ENCODE results near the gene KSR2. TPM values are rescaled to one million over a fixed set of nuclear protein-coding genes. Genes with fewer than 3 reads are reported as not detected.

Gene KSR2
- total RNA-seq, 2 donors from 2014 or later, result 1.2 to 1.3 TPM

GRCh38 chr12:117685110-117685926, 283.5 kb downstream of the KSR2 start:
- peak; percentile 80 for DNase-seq
- Histone ChIP-seq H3K9ac (ENCODE audit: low read depth in 2 of 2, low read length in 2 of 2) (no peak overlapping the region), H3K27me3 (no peaks in the 10 kb centered on the region), H3K36me3 (no peaks in the 10 kb centered on the region), H3K4me1 (no peaks in the 10 kb centered on the region), H3K4me3 (no peak overlapping the region), H3K9me3 (no peaks in the 10 kb centered on the region), H3K27ac (no peak overlapping the region)
- intact Hi-C loops (cut with DNase I), result no loop called here
- TF ChIP-seq, protein P1, sequence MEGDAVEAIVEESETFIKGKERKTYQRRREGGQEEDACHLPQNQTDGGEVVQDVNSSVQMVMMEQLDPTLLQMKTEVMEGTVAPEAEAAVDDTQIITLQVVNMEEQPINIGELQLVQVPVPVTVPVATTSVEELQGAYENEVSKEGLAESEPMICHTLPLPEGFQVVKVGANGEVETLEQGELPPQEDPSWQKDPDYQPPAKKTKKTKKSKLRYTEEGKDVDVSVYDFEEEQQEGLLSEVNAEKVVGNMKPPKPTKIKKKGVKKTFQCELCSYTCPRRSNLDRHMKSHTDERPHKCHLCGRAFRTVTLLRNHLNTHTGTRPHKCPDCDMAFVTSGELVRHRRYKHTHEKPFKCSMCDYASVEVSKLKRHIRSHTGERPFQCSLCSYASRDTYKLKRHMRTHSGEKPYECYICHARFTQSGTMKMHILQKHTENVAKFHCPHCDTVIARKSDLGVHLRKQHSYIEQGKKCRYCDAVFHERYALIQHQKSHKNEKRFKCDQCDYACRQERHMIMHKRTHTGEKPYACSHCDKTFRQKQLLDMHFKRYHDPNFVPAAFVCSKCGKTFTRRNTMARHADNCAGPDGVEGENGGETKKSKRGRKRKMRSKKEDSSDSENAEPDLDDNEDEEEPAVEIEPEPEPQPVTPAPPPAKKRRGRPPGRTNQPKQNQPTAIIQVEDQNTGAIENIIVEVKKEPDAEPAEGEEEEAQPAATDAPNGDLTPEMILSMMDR (IDR thresholded peaks at IDR 0.05), result no peak

DNA sequence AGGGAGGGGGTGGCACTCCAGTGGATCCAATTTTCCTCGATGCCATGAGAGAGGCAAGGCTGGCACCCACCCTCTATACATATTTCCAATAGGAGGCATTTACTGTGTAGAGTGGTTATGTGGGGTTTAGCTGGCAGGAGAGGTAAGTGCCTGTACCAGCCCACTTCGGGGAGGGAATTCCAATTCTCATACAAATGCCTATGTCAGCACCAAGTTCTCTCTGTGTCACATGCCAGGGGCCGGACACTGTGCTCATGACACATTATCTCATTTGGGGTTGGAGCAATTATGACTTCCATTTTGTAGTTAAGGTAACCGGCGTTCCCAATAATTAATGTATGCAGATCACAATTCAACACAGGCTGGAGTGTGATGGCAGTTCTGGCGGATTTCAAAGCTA, 284.3 kb downstream of the KSR2 start:
- Histone ChIP-seq H3K4me1 (no peaks in the 10 kb centered on the region), H3K27ac (no peak overlapping the region), H3K9ac (ENCODE audit: low read depth in 2 of 2, low read length in 2 of 2) (no peak overlapping the region), H3K36me3 (no peaks in the 10 kb centered on the region), H3K27me3 (no peaks in the 10 kb centered on the region), H3K9me3 (no peaks in the 10 kb centered on the region), H3K4me3 (no peak overlapping the region)
- DNase-seq, result no peak
- intact Hi-C loops (cut with DNase I), result no loop called here
- TF ChIP-seq, protein P1 (IDR thresholded peaks at IDR 0.05), result no peak

DNA sequence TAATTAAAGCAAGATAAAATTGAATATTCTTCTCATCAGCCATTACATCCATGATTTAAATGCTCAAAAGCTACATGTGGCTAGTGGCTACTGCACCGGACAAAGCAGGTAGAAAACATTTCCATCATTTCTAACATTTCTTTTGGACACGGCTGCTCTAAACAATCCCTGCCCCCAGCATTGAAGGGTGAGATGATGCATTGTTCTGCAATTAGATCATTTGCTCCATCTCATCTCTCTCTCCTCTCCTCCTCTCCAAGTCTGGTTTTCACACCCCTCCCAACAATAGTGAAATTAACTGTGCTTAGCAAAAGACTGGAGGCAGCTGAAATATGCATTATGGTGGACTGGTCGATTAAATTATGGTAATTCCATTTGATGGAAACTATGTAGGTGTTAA, 288.5 kb downstream of the KSR2 start:
- no peaks in the 10 kb centered on the region for H3K27me3 ChIP-seq
- no peaks in the 10 kb centered on the region for H3K36me3 ChIP-seq
- no peak overlapping the region for H3K4me3 ChIP-seq
- H3K27ac ChIP-seq, result no peak overlapping the region
- H3K4me1 ChIP-seq, result no peaks in the 10 kb centered on the region
- H3K9me3 ChIP-seq, result no peaks in the 10 kb centered on the region
- TF ChIP-seq, protein P1 (IDR thresholded peaks at IDR 0.05), result no peak
- intact Hi-C loops (cut with DNase I), result no loop called here
- H3K9ac ChIP-seq (ENCODE audit: low read depth in 2 of 2, low read length in 2 of 2), result no peak overlapping the region
- no peak for DNase-seq

DNA sequence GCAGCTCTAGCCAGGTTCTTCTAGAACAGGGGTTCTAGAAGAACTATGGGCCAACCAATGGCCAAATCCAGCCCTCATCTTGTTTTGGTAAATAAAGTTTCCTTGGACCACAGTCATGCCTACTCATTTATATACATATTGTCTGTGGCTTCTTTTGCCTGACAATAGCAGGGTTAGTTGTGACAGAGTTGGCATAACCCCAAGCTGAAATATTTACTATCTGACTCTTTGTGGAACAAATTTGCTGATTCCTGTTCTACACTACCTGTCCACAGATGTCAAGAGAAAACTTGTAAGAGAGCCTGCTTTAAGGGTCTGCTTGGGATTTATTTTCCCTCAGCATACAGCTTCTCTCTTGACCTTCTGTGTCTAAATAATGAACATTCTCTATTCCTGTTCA, 289.0 kb downstream of the KSR2 start:
- intact Hi-C loops (cut with DNase I), result no loop called here
- DNase-seq, result no peak

DNA sequence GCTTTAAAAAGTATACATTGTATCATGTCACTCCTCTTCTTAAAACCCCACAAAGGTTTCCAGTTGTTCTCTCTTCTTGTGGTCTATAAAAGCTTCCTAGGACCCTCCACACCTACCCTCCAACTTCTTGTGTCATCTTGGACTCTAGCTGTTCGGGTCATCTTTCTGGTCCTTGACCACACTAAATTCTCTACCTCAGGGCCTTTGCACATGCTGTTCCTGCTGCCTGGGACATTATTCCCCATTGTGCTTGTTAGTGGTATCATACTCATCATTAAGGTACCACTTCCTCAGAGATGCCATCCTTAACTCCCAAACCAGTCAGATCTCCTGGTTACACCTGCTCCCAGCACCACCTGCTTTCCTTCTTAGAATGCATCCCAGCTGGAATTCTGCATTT, 294.0 kb downstream of the KSR2 start:
- H3K4me1 ChIP-seq, result no peaks in the 10 kb centered on the region
- intact Hi-C loops (cut with DNase I), result loop anchor here (5.0 kb wide), 1 partner anchor 163 kb away; no protein-coding TSS in a partner anchor
- TF ChIP-seq, protein P1 (IDR thresholded peaks at IDR 0.05), result no peak
- no peak overlapping the region for H3K9ac ChIP-seq (ENCODE audit: low read depth in 2 of 2, low read length in 2 of 2)
- DNase-seq, result no peak
- no peak overlapping the region for H3K4me3 ChIP-seq
- no peaks in the 10 kb centered on the region for H3K27me3 ChIP-seq
- no peak overlapping the region for H3K27ac ChIP-seq
- no peaks in the 10 kb centered on the region for H3K36me3 ChIP-seq
- H3K9me3 ChIP-seq, result no peaks in the 10 kb centered on the region

More for the DNA sequence above, 289.0 kb downstream of the KSR2 start:
- Histone ChIP-seq H3K4me1 (no peaks in the 10 kb centered on the region), H3K9me3 (no peaks in the 10 kb centered on the region), H3K27ac (no peak overlapping the region), H3K36me3 (no peaks in the 10 kb centered on the region), H3K27me3 (no peaks in the 10 kb centered on the region), H3K4me3 (no peak overlapping the region), H3K9ac (ENCODE audit: low read depth in 2 of 2, low read length in 2 of 2) (no peak overlapping the region)
- TF ChIP-seq, protein P1 (IDR thresholded peaks at IDR 0.05), result no peak

All from colonic mucosa (tissue), 4 donors.